Uterus (tissue), 4 donors: ENCODE measurements around the gene SLC47A2. TPM values are rescaled to one million over a fixed set of nuclear protein-coding genes. Genes with fewer than 3 reads are reported as not detected.

Experiments used
- DNase-seq, 2 donors: peaks; one replicate each; pipeline ENCODE4 v3.0.0-alpha.2; 2019 to 2020
- H3K27ac ChIP-seq, 2 donors: fragments of 200-600 bp; sonication (generic); 1 replicate in 1 of 2; 2 replicates in 1 of 2; pipeline ENCODE4 v1.5.1; 2016 to 2018
- H3K27me3 ChIP-seq, 2 donors: fragments of 200-600 bp; sonication (generic); one replicate each; pipeline ENCODE4 v1.5.1; 2018 to 2019; ENCODE audit warnings: control low read depth in 1 of 2
- H3K36me3 ChIP-seq, 2 donors: fragments of 200-600 bp; sonication (generic); one replicate each; pipeline ENCODE4 v1.5.1; 2019; ENCODE audit warnings: control low read depth in 1 of 2
- H3K4me1 ChIP-seq, 2 donors: fragments of 200-600 bp; sonication (generic); one replicate each; pipeline ENCODE4 v1.5.1; 2018 to 2019; ENCODE audit warnings: control low read depth in 1 of 2
- H3K4me3 ChIP-seq, 2 donors: fragments of 200-600 bp; sonication (generic); 1 replicate in 1 of 2; 2 replicates in 1 of 2; pipeline ENCODE4 v1.5.1; 2018 to 2019; ENCODE audit warnings: mild to moderate bottlenecking in 1 of 2
- H3K9me3 ChIP-seq, 2 donors: fragments of 200-600 bp; sonication (generic); one replicate each; pipeline ENCODE4 v1.5.1; 2019; ENCODE audit warnings: control low read depth in 1 of 2
- POLR2A ChIP-seq, 2 donors: fragments of 450-650 bp; IDR thresholded peaks; one replicate each; pipeline ENCODE4 v1.6.1; 2016; ENCODE audit warnings: antibody characterized with exemption in 2 of 2, mild to moderate bottlenecking in 1 of 2, moderate library complexity in 1 of 2
- intact Hi-C: fragments of 100-400 bp; cut with DNase I; formaldehyde crosslinking; loops from one replicate; pipeline ENCODE4 v1.15.1; 2023; ENCODE audit warnings: low total_unique reads
- total RNA-seq, 4 donors: library from RNA; depleted of rRNA in 3 of 4; stranded (reverse); fragments of >200 nt in 3 of 4; gene quantifications; one replicate each; pipeline versions ENCODE4 v1.1.0 to v1.2.4, GENCODE V29; 2014 to 2023
- TF ChIP-seq, protein P1 (sequence below), 4 experiments: fragments of 200-600 bp in 2 of 4; fragments of 450-650 bp in 2 of 4; sonication (generic) in 2 of 4; IDR thresholded peaks; one replicate each; pipeline ENCODE4 v1.5.1; 2016 to 2019; ENCODE audit warnings: antibody characterized with exemption in 4 of 4, mild to moderate bottlenecking in 2 of 4, moderate library complexity in 1 of 4
- donor health status: DM: yes; HTN: yes; CAD: no.

SLC47A2 gene
- total RNA-seq, 4 donors from 2014 or later = 0.35 TPM; not detected in 3

DNA sequence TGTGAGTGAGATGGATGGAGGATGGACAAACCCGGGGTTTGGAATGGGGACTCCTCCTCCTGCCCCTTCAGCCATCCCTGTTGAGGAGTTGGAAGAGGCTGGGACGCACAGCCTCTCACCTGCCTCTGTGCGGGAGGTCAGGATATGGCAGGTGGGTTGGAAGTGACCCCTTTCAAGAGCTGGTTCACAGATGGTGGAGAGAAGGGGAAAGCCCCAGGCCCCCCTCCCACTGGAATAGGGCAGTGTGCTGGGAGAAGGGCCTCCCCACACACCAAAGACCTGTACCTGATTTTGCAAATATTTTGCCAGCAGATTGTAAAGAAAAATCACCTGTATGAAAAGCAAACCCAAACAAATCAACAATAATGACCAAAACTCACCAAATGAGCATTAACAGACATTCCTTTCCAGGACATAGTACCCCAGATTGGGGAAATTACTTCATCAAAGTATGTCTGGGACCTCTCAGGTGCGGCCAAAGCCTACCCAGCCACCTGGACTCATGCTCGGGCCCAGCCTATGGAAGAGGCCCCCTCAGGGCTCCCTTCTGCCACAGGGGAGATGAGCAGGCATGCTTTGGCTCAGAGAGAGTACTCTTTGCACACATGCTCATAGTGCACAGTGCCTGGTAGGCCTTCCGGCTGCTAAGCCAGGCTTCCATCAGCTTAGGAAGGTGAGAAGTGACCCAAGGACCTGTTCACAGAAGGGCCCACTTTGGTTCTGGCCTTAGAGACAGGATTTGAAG is 7.8 kb downstream of the SLC47A2 start:
- H3K4me1 ChIP-seq = no peaks in the 10 kb centered on the region
- no peak for DNase-seq
- TF ChIP-seq POLR2A (IDR thresholded peaks at IDR 0.05) = no peak
- TF ChIP-seq, protein P1, sequence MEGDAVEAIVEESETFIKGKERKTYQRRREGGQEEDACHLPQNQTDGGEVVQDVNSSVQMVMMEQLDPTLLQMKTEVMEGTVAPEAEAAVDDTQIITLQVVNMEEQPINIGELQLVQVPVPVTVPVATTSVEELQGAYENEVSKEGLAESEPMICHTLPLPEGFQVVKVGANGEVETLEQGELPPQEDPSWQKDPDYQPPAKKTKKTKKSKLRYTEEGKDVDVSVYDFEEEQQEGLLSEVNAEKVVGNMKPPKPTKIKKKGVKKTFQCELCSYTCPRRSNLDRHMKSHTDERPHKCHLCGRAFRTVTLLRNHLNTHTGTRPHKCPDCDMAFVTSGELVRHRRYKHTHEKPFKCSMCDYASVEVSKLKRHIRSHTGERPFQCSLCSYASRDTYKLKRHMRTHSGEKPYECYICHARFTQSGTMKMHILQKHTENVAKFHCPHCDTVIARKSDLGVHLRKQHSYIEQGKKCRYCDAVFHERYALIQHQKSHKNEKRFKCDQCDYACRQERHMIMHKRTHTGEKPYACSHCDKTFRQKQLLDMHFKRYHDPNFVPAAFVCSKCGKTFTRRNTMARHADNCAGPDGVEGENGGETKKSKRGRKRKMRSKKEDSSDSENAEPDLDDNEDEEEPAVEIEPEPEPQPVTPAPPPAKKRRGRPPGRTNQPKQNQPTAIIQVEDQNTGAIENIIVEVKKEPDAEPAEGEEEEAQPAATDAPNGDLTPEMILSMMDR (IDR thresholded peaks at IDR 0.05) = no peak
- intact Hi-C loops = no loop called here
- no peaks in the 10 kb centered on the region for H3K27me3 ChIP-seq
- no peaks in the 10 kb centered on the region for H3K36me3 ChIP-seq
- no peaks in the 10 kb centered on the region for H3K9me3 ChIP-seq
- no peak overlapping the region for H3K4me3 ChIP-seq
- H3K27ac ChIP-seq = no peak overlapping the region

DNA sequence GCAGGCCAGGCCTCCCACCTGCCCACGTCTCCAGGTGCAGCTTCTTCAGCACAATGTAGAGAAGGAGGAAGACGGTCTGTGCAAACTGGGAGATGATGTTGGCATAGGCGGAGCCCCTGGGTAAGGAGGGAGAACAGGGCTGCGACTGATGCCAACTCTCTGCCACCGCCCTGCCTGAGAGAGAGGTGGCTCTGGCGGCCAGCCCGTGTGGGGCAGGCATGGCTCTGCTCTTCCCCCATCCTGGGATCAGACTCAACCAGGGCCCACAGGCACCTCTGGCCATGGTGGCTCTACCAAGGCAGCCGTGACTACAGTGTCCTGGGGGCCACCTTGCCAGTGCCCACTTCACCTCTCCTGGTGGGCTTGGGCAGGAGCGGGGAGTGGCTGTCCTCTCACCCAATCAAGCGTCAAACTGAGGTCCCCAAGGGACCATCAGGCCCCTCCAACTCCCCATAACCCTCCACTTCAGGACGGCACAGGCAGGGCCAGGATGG is 8.6 kb downstream of the SLC47A2 start:
- TF ChIP-seq, protein P1 (IDR thresholded peaks at IDR 0.05) = no peak
- no peak for TF ChIP-seq POLR2A (IDR thresholded peaks at IDR 0.05)
- Histone ChIP-seq H3K36me3 (no peaks in the 10 kb centered on the region), H3K4me1 (peaks cover 0 to 3% of the 10 kb centered on the region in 2 donors), H3K27me3 (no peaks in the 10 kb centered on the region), H3K9me3 (no peaks in the 10 kb centered on the region), H3K27ac (no peak overlapping the region), H3K4me3 (no peak overlapping the region)
- no peak for DNase-seq
- intact Hi-C loops = no loop called here

DNA sequence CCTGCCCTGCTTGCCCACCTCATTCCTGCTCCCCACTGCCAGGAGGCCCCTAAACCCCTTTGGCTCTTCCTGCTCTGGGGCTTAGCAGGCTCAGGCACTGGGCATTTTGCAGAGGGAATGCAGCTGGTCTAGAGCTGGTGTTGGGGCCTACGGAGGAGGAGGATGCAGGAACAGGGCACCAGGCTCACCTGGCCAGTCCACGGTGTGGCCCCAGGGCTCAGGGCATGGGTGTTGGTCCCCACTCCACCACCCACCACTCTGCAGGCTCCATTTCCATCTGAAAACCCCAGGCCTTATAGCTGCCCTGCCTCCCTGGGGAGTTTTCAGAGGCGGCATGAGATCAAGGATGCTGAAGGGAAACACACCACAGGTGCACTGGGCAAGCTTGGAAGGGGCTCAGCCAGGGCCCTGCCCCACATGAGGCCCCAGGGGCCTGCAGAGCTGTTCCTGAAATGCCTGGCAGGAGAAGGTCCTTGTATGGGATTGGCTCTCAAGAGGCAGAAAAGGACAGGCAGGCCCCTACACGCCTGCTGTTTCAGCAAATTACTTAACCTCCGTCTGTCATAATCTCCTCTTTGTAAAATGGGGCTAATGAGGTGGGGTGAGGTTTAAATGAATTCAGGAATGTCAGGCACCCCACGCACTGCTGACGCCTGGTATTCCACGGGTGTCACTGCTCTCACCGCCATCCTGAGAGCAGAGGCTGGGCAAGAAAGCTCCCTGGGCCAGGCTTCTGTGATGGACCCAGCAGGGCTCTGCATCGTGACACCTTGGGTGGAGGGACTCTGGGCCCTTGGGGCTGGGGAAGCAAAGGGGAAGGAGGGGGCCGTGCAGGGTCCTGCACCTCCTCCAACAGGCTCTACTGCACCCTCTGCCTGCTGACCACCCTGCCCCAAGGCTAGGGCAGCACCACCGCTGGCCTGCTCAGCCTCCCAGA is 9.3 kb downstream of the SLC47A2 start:
- no peak overlapping the region for H3K27ac ChIP-seq
- no peak overlapping the region for H3K4me3 ChIP-seq
- peaks cover 0 to 3% of the 10 kb centered on the region in 2 donors for H3K4me1 ChIP-seq
- H3K9me3 ChIP-seq = no peaks in the 10 kb centered on the region
- TF ChIP-seq POLR2A (IDR thresholded peaks at IDR 0.05) = no peak
- TF ChIP-seq, protein P1 (IDR thresholded peaks at IDR 0.05) = no peak
- intact Hi-C loops = no loop called here
- no peak for DNase-seq
- no peaks in the 10 kb centered on the region for H3K27me3 ChIP-seq
- no peaks in the 10 kb centered on the region for H3K36me3 ChIP-seq

- Histone ChIP-seq H3K27ac (no peak overlapping the region), H3K9me3 (no peaks in the 10 kb centered on the region), H3K4me3 (no peak overlapping the region), H3K36me3 (no peaks in the 10 kb centered on the region), H3K4me1 (peaks cover 0 to 3% of the 10 kb centered on the region in 2 donors), H3K27me3 (no peaks in the 10 kb centered on the region)
- DNase-seq = no peak
- TF ChIP-seq POLR2A (IDR thresholded peaks at IDR 0.05) = no peak
- TF ChIP-seq, protein P1 (IDR thresholded peaks at IDR 0.05) = no peak
- intact Hi-C loops = no loop called here
These were observed 10.3 kb downstream of the SLC47A2 start for GRCh38 chr17:19705771-19706770.
